ENCODE data around the gene PLEKHA5.
"Not testable (repeated sequence)": the region's sequence is repeated elsewhere in the genome, so short reads cannot be mapped to it uniquely, and the experiment has no call there.

DNA sequence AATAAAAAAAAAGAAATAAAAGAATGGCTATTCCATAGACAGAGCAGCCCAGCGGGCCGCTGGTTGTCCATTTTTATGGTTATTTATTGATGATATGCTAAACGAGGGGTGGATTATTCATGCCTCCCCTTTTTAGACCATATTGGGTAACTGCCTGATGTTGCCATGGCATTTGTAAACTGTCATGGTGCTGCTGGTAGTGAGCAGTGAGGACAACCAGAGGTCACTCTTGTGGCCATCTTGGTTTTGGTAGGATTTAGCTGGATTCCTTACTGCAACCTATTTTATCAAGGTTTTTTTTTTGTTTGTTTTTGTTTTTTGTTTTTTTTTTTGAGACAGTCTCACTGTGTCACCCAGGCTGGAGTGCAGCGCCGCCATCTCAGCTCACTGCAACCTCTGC, 284.0 kb downstream of the PLEKHA5 start:
- TF ChIP-seq, protein P1, sequence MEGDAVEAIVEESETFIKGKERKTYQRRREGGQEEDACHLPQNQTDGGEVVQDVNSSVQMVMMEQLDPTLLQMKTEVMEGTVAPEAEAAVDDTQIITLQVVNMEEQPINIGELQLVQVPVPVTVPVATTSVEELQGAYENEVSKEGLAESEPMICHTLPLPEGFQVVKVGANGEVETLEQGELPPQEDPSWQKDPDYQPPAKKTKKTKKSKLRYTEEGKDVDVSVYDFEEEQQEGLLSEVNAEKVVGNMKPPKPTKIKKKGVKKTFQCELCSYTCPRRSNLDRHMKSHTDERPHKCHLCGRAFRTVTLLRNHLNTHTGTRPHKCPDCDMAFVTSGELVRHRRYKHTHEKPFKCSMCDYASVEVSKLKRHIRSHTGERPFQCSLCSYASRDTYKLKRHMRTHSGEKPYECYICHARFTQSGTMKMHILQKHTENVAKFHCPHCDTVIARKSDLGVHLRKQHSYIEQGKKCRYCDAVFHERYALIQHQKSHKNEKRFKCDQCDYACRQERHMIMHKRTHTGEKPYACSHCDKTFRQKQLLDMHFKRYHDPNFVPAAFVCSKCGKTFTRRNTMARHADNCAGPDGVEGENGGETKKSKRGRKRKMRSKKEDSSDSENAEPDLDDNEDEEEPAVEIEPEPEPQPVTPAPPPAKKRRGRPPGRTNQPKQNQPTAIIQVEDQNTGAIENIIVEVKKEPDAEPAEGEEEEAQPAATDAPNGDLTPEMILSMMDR (IDR thresholded peaks at IDR 0.05): not testable (repeated sequence)
- TF ChIP-seq POLR2A (IDR thresholded peaks at IDR 0.05): not testable (repeated sequence)

Measured in Peyer's patch (tissue), 4 donors.